Regular cardiac myocyte (primary cell): ENCODE data around the gene SMAD6. TPM values are rescaled to one million over a fixed set of nuclear protein-coding genes. Genes with fewer than 3 reads are reported as not detected.

Experiments used
- total RNA-seq: library from RNA; depleted of rRNA; stranded (reverse); fragments of >200 nt; gene quantifications from 2 replicates; pipeline ENCODE4 v1.2.3, GENCODE V29; 2014

Gene SMAD6
- 20.1 and 24.0 TPM in 2 replicates for total RNA-seq

GRCh38 chr15:66702035-66702786 lies at the start of gene SMAD6:
Gene SMAD6, plus strand, starts transcription at chr15:66702236. Its CDS starts 1,023 bp downstream, at chr15:66703259.

Other genes with a start within 250 kb of the SMAD6 start
- gene SNAPC5, start 204.5 kb upstream of the SMAD6 start, total RNA-seq = 25.5 and 28.5 TPM in 2 replicates
- gene RPL4, start 197.4 kb upstream of the SMAD6 start, total RNA-seq = 3,009 and 3,253 TPM in 2 replicates
- 14.4 and 57.3 TPM in 2 replicates for gene ZWILCH, start 196.9 kb upstream of the SMAD6 start, total RNA-seq
- 4.8 and 10.9 TPM in 2 replicates for gene LCTL, start 136.2 kb upstream of the SMAD6 start, total RNA-seq